GM23338 (cell line): ENCODE data around the gene SH3BP4. TPM values are rescaled to one million over a fixed set of nuclear protein-coding genes. Genes with fewer than 3 reads are reported as not detected.

Experiments
- ATAC-seq: fragments of 200-7000 bp; cut with Tn5 transposase; 3 replicates; pipeline ENCODE4 v1.9.1; 2020
- DNase-seq: peaks from one replicate; pipeline ENCODE4 v3.0.0-alpha.2; 2015; ENCODE audit warnings: low spot score
- H2AFZ ChIP-seq: fragments of 200-600 bp; sonication (generic); 2 replicates; pipeline ENCODE4 v1.8.0; 2016; ENCODE audit warnings: antibody characterized with exemption, mild to moderate bottlenecking, moderate library complexity
- H3F3A ChIP-seq: fragments of 200-600 bp; sonication (generic); replicated peaks from 2 replicates; pipeline ENCODE4 v1.8.0; 2017; ENCODE audit warnings: antibody characterized with exemption, mixed run types, low read depth
- H3K27ac ChIP-seq: fragments of 200-600 bp; sonication (generic); 2 replicates; pipeline ENCODE4 v1.6.1; 2016; ENCODE audit warnings: low read depth
- H3K27me3 ChIP-seq: fragments of 200-600 bp; sonication (generic); 2 replicates; pipeline ENCODE4 v1.8.0; 2016; ENCODE audit warnings: mild to moderate bottlenecking, mixed run types, moderate library complexity; ENCODE audit not compliant: insufficient read depth
- H3K36me3 ChIP-seq: fragments of 200-600 bp; sonication (generic); 2 replicates; pipeline ENCODE4 v1.8.0; 2016; ENCODE audit warnings: mild to moderate bottlenecking; ENCODE audit not compliant: insufficient read depth
- H3K4me1 ChIP-seq: fragments of 200-600 bp; sonication (generic); 2 replicates; pipeline ENCODE4 v1.8.0; 2016; ENCODE audit warnings: mild to moderate bottlenecking, moderate library complexity; ENCODE audit not compliant: insufficient read depth
- H3K4me2 ChIP-seq: fragments of 200-600 bp; sonication (generic); 2 replicates; pipeline ENCODE4 v1.7.1; 2017; ENCODE audit warnings: mixed run types
- H3K4me3 ChIP-seq: fragments of 200-600 bp; sonication (generic); 2 replicates; pipeline ENCODE4 v1.6.1; 2016; ENCODE audit warnings: mixed run types
- H3K79me2 ChIP-seq: fragments of 200-600 bp; sonication (generic); replicated peaks from 2 replicates; pipeline ENCODE4 v1.8.0; 2017; ENCODE audit warnings: mild to moderate bottlenecking; ENCODE audit not compliant: insufficient read depth
- H3K9me2 ChIP-seq: fragments of 200-600 bp; sonication (generic); 2 replicates; pipeline ENCODE4 v1.8.0; 2017; ENCODE audit not compliant: insufficient read depth
- H4K20me1 ChIP-seq: fragments of 200-600 bp; sonication (generic); replicated peaks from 2 replicates; pipeline ENCODE4 v1.8.0; 2017; ENCODE audit warnings: mild to moderate bottlenecking; ENCODE audit not compliant: insufficient read depth
- H3K27ac Mint-ChIP-seq: 2 replicates; pipeline ENCODE4 v1.8.0; 2020; ENCODE audit warnings: inconsistent platforms, mild to moderate bottlenecking, moderate library complexity, mixed read lengths
- H3K27me3 Mint-ChIP-seq: 3 replicates; pipeline ENCODE4 v1.8.0; 2022; ENCODE audit warnings: low read depth, mild to moderate bottlenecking, moderate library complexity, mixed read lengths, inconsistent platforms; ENCODE audit not compliant: insufficient read depth, poor library complexity
- H3K36me3 Mint-ChIP-seq: 3 replicates; pipeline ENCODE4 v1.8.0; 2021; ENCODE audit warnings: low read depth, mild to moderate bottlenecking, inconsistent platforms, moderate library complexity, mixed read lengths
- H3K4me1 Mint-ChIP-seq: 3 replicates; pipeline ENCODE4 v1.8.0; 2020; ENCODE audit warnings: mild to moderate bottlenecking, inconsistent platforms, mixed read lengths
- H3K4me3 Mint-ChIP-seq: 3 replicates; pipeline ENCODE4 v1.8.0; 2021; ENCODE audit warnings: moderate library complexity, mild to moderate bottlenecking, inconsistent platforms, mixed read lengths
- H3K9me3 Mint-ChIP-seq: 3 replicates; pipeline ENCODE4 v1.8.0; 2020; ENCODE audit warnings: moderate library complexity, mild to moderate bottlenecking, inconsistent platforms, mixed read lengths
- CREB1 ChIP-seq: fragments of 250-450 bp; sonication (Bioruptor Pico); IDR thresholded peaks from 2 replicates; pipeline ENCODE4 v1.5.0; 2020; ENCODE audit warnings: low read depth, mild to moderate bottlenecking, moderate library complexity
- CTCF ChIP-seq, 2 experiments: fragments of 200-600 bp in 1 of 2; sonication (generic) in 1 of 2; conservative IDR thresholded peaks; 2 replicates each; pipeline versions ENCODE4 v1.5.1 to v1.6.1; 2016 to 2017; ENCODE audit warnings: antibody characterized with exemption in 2 of 2, low read depth in 2 of 2, mild to moderate bottlenecking in 2 of 2, moderate library complexity in 1 of 2
- ETS1 ChIP-seq: IDR thresholded peaks from 2 replicates; pipeline ENCODE4 v1.6.1; 2016; ENCODE audit warnings: antibody characterized with exemption
- EZH2 ChIP-seq: fragments of 200-600 bp; sonication (generic); IDR thresholded peaks from one replicate; pipeline ENCODE4 v1.8.0; 2017; ENCODE audit warnings: antibody characterized with exemption, mild to moderate bottlenecking, low read depth; ENCODE audit not compliant: unreplicated experiment
- EZH2phosphoT487 ChIP-seq: fragments of 200-600 bp; sonication (generic); IDR thresholded peaks from one replicate; pipeline ENCODE4 v1.8.1; 2018; ENCODE audit warnings: antibody characterized with exemption; ENCODE audit not compliant: unreplicated experiment
- JUNB ChIP-seq: IDR thresholded peaks from one replicate; pipeline ENCODE4 v1.6.1; 2016; ENCODE audit warnings: antibody characterized with exemption; ENCODE audit not compliant: unreplicated experiment
- NANOG ChIP-seq: IDR thresholded peaks from 2 replicates; pipeline ENCODE4 v1.6.1; 2016; ENCODE audit warnings: antibody characterized with exemption, borderline replicate concordance
- POLR2AphosphoS5 ChIP-seq: IDR thresholded peaks from 2 replicates; pipeline ENCODE4 v1.6.1; 2016; ENCODE audit warnings: antibody characterized with exemption, low read depth
- REST ChIP-seq: IDR thresholded peaks from one replicate; pipeline ENCODE4 v1.6.1; 2018; ENCODE audit warnings: antibody characterized with exemption; ENCODE audit not compliant: unreplicated experiment
- STAT1 ChIP-seq: IDR thresholded peaks from one replicate; pipeline ENCODE4 v1.6.1; 2016; ENCODE audit warnings: antibody characterized with exemption; ENCODE audit not compliant: unreplicated experiment
- ZNF114 ChIP-seq: fragments of 250-450 bp; sonication (Bioruptor Pico); IDR thresholded peaks from 2 replicates; pipeline ENCODE4 v1.5.0; 2020; ENCODE audit warnings: mild to moderate bottlenecking, moderate library complexity
- ZNF331 ChIP-seq: fragments of 250-450 bp; sonication (Bioruptor Pico); IDR thresholded peaks from 2 replicates; pipeline ENCODE4 v1.5.0; 2020; ENCODE audit warnings: low read depth, mild to moderate bottlenecking, moderate library complexity
- polyA plus RNA-seq: library from polyadenylated mRNA; unstranded; fragments of >200 nt; fragmentation: Nextera tagmentation; extraction: Ambion mirVana; gene quantifications from 2 replicates; pipeline ENCODE4 v1.2.1, GENCODE V29; 2016
- total RNA-seq: library from RNA; depleted of rRNA; stranded (reverse); fragments of >200 nt; shearing (Covaris generic); gene quantifications from 2 replicates; pipeline ENCODE4 v1.2.3, GENCODE V29; 2014
- TF ChIP-seq, protein P1 (sequence below): fragments of 250-450 bp; sonication (Bioruptor Pico); IDR thresholded peaks from 2 replicates; pipeline ENCODE4 v1.5.0; 2020; ENCODE audit warnings: mild to moderate bottlenecking, moderate library complexity

Gene SH3BP4
- total and polyA plus RNA-seq, 2 experiments from 2014 or later = 15.6 to 50.9 TPM

DNA sequence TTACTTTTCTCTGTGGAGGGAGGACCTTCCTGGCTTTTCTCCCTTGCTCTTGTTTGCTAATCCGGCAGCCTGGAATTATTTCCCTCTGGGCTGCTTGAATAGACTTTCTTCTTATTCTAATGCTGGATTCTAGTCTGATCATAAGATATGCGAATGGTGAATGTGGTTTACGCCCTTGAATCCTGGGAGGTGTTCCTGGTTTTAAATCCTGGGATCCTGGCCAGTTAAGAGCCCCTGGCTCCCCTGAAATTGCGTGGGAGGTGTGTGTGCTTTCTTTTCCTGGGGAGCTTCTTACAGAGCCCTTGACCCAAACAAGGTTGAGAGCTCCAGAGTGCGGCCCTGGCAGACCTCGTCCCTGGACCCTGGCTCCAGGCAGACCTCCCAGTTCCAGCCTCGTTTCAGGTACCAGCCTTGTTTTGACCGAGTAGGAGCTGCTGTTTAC lies 2.8 kb downstream of the SH3BP4 start:
- DNase-seq (peak; percentile 48), ATAC-seq (peak; percentile 16)
- Histone ChIP-seq H3K4me1 (peaks cover 62% of the 10 kb centered on the region), H3K27ac (peak overlapping the region; percentile 60), H3K79me2 (peaks cover 72% of the 10 kb centered on the region), H4K20me1 (peaks cover 26% of the 10 kb centered on the region; the same call in 1 of the 2 replicates), H3K9me2 (no peaks in the 10 kb centered on the region), H3F3A (no peaks in the 10 kb centered on the region), H3K27me3 (peaks cover 28% of the 10 kb centered on the region), H3K4me3 (peak overlapping the region; percentile 91), H3K36me3 (no peaks in the 10 kb centered on the region), H2AFZ (no peak overlapping the region), H3K4me2 (peak overlapping the region; percentile 86)
- no peaks in the 10 kb centered on the region for H3K9me3 Mint-ChIP-seq
- peak overlapping the region; percentile 43; the same call in 1 of the 2 replicates for H3K27ac Mint-ChIP-seq
- peak overlapping the region; percentile 84 for H3K4me3 Mint-ChIP-seq
- TF ChIP-seq ZNF114 = no peak
- no peak for TF ChIP-seq REST
- TF ChIP-seq EZH2 = no peak
- TF ChIP-seq NANOG = no peak
- TF ChIP-seq, protein P1, sequence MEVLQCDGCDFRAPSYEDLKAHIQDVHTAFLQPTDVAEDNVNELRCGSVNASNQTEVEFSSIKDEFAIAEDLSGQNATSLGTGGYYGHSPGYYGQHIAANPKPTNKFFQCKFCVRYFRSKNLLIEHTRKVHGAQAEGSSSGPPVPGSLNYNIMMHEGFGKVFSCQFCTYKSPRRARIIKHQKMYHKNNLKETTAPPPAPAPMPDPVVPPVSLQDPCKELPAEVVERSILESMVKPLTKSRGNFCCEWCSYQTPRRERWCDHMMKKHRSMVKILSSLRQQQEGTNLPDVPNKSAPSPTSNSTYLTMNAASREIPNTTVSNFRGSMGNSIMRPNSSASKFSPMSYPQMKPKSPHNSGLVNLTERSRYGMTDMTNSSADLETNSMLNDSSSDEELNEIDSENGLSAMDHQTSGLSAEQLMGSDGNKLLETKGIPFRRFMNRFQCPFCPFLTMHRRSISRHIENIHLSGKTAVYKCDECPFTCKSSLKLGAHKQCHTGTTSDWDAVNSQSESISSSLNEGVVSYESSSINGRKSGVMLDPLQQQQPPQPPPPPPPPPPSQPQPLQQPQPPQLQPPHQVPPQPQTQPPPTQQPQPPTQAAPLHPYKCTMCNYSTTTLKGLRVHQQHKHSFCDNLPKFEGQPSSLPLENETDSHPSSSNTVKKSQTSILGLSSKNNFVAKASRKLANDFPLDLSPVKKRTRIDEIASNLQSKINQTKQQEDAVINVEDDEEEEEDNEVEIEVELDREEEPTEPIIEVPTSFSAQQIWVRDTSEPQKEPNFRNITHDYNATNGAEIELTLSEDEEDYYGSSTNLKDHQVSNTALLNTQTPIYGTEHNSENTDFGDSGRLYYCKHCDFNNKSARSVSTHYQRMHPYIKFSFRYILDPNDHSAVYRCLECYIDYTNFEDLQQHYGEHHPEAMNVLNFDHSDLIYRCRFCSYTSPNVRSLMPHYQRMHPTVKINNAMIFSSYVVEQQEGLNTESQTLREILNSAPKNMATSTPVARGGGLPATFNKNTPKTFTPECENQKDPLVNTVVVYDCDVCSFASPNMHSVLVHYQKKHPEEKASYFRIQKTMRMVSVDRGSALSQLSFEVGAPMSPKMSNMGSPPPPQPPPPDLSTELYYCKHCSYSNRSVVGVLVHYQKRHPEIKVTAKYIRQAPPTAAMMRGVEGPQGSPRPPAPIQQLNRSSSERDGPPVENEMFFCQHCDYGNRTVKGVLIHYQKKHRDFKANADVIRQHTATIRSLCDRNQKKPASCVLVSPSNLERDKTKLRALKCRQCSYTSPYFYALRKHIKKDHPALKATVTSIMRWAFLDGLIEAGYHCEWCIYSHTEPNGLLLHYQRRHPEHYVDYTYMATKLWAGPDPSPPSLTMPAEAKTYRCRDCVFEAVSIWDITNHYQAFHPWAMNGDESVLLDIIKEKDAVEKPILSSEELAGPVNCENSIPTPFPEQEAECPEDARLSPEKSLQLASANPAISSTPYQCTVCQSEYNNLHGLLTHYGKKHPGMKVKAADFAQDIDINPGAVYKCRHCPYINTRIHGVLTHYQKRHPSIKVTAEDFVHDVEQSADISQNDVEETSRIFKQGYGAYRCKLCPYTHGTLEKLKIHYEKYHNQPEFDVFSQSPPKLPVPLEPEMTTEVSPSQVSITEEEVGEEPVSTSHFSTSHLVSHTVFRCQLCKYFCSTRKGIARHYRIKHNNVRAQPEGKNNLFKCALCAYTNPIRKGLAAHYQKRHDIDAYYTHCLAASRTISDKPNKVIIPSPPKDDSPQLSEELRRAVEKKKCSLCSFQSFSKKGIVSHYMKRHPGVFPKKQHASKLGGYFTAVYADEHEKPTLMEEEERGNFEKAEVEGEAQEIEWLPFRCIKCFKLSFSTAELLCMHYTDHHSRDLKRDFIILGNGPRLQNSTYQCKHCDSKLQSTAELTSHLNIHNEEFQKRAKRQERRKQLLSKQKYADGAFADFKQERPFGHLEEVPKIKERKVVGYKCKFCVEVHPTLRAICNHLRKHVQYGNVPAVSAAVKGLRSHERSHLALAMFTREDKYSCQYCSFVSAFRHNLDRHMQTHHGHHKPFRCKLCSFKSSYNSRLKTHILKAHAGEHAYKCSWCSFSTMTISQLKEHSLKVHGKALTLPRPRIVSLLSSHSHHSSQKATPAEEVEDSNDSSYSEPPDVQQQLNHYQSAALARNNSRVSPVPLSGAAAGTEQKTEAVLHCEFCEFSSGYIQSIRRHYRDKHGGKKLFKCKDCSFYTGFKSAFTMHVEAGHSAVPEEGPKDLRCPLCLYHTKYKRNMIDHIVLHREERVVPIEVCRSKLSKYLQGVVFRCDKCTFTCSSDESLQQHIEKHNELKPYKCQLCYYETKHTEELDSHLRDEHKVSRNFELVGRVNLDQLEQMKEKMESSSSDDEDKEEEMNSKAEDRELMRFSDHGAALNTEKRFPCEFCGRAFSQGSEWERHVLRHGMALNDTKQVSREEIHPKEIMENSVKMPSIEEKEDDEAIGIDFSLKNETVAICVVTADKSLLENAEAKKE (CRISPR knock-in tag) = no peak
- TF ChIP-seq ETS1 = no peak
- no peak for TF ChIP-seq CTCF (conservative IDR thresholded peaks at IDR 0.05; ENCODE audit: low read depth in 2 of 2)
- TF ChIP-seq JUNB = no peak
- no peak for TF ChIP-seq ZNF331 (CRISPR knock-in tag)
- no peak for TF ChIP-seq EZH2phosphoT487
- TF ChIP-seq STAT1 = no peak
- TF ChIP-seq CREB1 (CRISPR knock-in tag) = no peak
- TF ChIP-seq POLR2AphosphoS5 = no peak
- H3K27me3 Mint-ChIP-seq = peaks cover 27% of the 10 kb centered on the region
- H3K4me1 Mint-ChIP-seq = peaks cover 71% of the 10 kb centered on the region
- peaks cover 5% of the 10 kb centered on the region; the same call in 2 of the 3 replicates for H3K36me3 Mint-ChIP-seq
